ENCODE results near the gene ZFYVE1. TPM values are rescaled to one million over a fixed set of nuclear protein-coding genes. Genes with fewer than 3 reads are reported as not detected.

ZFYVE1 gene
- total RNA-seq, 1 experiment from 2014 or later: 2.7 TPM

DNA sequence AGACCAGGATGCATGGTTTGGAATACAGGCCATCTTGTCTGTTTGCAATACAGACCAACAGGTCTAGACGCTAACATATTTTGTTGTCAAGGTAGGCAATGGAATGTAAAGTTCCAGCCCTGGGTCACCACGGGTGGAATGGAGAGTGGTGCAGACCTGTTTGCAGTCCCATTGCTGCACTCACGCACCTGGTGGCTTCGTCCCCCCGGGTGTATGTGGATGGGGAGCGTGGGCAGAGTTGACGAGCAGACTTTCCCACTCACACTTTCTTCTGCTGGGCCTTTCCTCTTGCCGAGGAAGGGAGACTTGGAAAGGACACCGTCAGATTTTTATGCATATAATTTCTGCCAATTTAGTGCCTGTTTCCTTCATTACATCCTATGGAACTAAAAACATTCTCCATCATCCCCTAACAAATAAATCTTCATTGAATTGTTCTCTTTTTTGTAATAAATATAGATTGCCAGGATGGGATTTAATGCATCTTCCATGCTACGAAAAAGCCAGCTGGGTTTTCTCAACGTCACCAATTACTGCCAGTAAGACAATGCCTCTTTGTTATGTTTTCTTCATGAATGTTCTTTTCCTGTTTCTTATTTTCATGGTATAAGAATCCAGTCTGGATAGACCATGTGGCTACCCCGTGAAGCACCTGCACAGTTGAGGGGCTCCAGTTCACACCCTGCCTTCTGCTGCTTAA, 85.5 kb downstream of the ZFYVE1 start:
- DNase-seq (ENCODE audit: low read depth): no peak
- in situ Hi-C loops (cut with HindIII; ENCODE audit: low pct_unique_long_range_greater_than_20kb, low sequenced_read_pairs): no loop called here

DNA sequence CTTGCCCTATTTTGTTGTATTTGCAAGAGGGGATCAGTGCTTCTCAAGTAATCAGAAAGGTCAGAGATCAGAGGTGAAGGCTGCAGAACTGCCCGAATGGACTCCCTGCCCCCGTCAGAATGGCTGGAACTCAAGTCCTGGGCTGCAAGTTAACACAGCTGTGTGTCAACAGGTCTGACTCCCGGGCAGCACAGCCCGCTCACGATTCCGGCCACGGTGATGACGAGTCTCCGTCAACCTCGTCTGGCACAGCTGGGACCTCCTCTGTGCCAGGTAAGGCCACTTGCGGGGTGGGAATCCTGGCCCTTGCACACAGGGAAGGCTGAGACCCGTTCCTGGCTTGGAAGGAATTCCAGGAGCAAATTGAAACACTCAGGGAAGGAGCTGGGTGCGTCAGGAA, 87.3 kb downstream of the ZFYVE1 start:
- in situ Hi-C loops (cut with HindIII; ENCODE audit: low pct_unique_long_range_greater_than_20kb, low sequenced_read_pairs): no loop called here
- no peak for DNase-seq (ENCODE audit: low read depth)

DNA sequence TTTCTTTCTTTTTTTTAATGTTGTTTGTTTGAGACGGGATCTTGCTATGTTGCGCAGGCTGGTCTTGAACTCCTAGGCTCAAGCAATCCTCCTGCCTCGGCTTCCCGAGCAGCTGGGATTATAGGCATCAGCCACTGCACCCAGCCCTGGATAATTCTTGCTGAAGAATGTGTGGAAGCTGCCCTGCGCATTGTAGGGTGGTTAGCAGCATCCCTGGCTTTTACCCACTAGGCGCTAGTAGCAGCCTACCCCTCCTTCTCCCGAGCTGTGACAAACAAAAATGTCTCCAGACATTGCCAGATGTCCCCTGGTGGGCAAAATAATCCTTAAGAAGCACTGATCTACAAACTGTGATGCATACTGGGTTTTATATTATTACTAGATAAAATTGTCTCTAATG, 94.0 kb downstream of the ZFYVE1 start:
- in situ Hi-C loops (cut with HindIII; ENCODE audit: low pct_unique_long_range_greater_than_20kb, low sequenced_read_pairs): no loop called here
- DNase-seq (ENCODE audit: low read depth): no peak

GRCh38 chr14:72929316-72930080, 97.4 kb downstream of the ZFYVE1 start:
- DNase-seq (ENCODE audit: low read depth): no peak
- in situ Hi-C loops (cut with HindIII; ENCODE audit: low pct_unique_long_range_greater_than_20kb, low sequenced_read_pairs): no loop called here

GRCh38 chr14:72928872-72929271, 98.0 kb downstream of the ZFYVE1 start:
- DNase-seq (ENCODE audit: low read depth): no peak
- in situ Hi-C loops (cut with HindIII; ENCODE audit: low pct_unique_long_range_greater_than_20kb, low sequenced_read_pairs): no loop called here

- in situ Hi-C loops (cut with HindIII; ENCODE audit: low pct_unique_long_range_greater_than_20kb, low sequenced_read_pairs): no loop called here
These were observed 100.4 kb downstream of the ZFYVE1 start, which contains the start of gene DCAF4 for GRCh38 chr14:72926292-72927028. DCAF4 (plus strand) TSS chr14:72926464; CDS start chr14:72937979, 11,515 bp downstream.

GRCh38 chr14:72925815-72926291, 101.1 kb downstream of the ZFYVE1 start:
- in situ Hi-C loops (cut with HindIII; ENCODE audit: low pct_unique_long_range_greater_than_20kb, low sequenced_read_pairs): no loop called here
- DNase-seq (ENCODE audit: low read depth): no peak

More at GRCh38 chr14:72926292-72927028, 100.4 kb downstream of the ZFYVE1 start, which contains the start of gene DCAF4:
- DNase-seq (ENCODE audit: low read depth): peak; percentile 95

DNA sequence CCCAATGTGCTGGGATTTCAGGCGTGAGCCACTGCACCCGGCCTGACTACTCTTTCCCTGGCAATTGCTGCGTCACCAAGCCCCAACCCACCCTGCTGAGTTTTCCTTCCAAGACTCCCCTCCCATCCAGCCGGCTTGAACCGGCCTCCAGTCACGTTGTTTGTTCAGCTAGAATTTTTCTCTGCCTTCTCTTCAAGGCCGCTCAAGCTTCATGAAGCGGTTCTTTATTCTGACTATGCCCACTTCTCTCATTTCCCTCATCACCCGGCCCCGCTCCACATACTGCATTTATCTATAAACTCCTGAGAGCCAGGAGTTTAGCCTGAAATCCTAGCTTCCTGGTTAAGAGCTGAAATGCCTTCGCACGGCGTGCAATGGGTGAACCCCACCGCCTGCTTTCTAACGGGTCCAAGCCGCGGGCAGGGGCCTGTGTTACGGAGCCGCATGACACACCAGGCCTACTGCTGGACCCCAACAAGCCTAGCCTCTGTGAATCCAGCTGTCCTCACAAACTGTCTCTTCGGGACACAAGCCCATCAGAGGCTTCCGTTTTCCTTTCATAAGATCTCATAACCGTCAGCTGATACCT, 101.6 kb downstream of the ZFYVE1 start:
- in situ Hi-C loops (cut with HindIII; ENCODE audit: low pct_unique_long_range_greater_than_20kb, low sequenced_read_pairs): no loop called here
- DNase-seq (ENCODE audit: low read depth): no peak

- peak; percentile 47 for DNase-seq (ENCODE audit: low read depth)
- in situ Hi-C loops (cut with HindIII; ENCODE audit: low pct_unique_long_range_greater_than_20kb, low sequenced_read_pairs): no loop called here
These were observed 102.6 kb downstream of the ZFYVE1 start for GRCh38 chr14:72924337-72924736.

GRCh38 chr14:72921396-72921795, 105.5 kb downstream of the ZFYVE1 start:
- in situ Hi-C loops (cut with HindIII; ENCODE audit: low pct_unique_long_range_greater_than_20kb, low sequenced_read_pairs): no loop called here
- DNase-seq (ENCODE audit: low read depth): no peak

GRCh38 chr14:72920008-72920407, 106.9 kb downstream of the ZFYVE1 start:
- DNase-seq (ENCODE audit: low read depth): no peak
- in situ Hi-C loops (cut with HindIII; ENCODE audit: low pct_unique_long_range_greater_than_20kb, low sequenced_read_pairs): no loop called here

Other genes with a start within 250 kb of the ZFYVE1 start
- gene DPF3, start 133.0 kb downstream of the ZFYVE1 start, total RNA-seq (2014; rRNA removed; shearing (Covaris generic); ENCODE audit: low replicate concordance): not detected in 2 replicates
- 2.1 and 9.4 TPM in 2 replicates for gene DCAF4, start 100.6 kb downstream of the ZFYVE1 start, total RNA-seq (2014; rRNA removed; shearing (Covaris generic); ENCODE audit: low replicate concordance)
- 1.2 and 4.5 TPM in 2 replicates for gene RBM25, start 31.4 kb upstream of the ZFYVE1 start, total RNA-seq (2014; rRNA removed; shearing (Covaris generic); ENCODE audit: low replicate concordance)
- gene PSEN1, start 109.4 kb upstream of the ZFYVE1 start, total RNA-seq (2014; rRNA removed; shearing (Covaris generic); ENCODE audit: low replicate concordance): 29.1 and 38.8 TPM in 2 replicates
- gene PAPLN, start 210.4 kb upstream of the ZFYVE1 start, total RNA-seq (2014; rRNA removed; shearing (Covaris generic); ENCODE audit: low replicate concordance): 11.6 and 21.2 TPM in 2 replicates

All from Caki2 (cell line).